B cell (primary cell): ENCODE data around the gene BBOX1. TPM values are rescaled to one million over a fixed set of nuclear protein-coding genes. Genes with fewer than 3 reads are reported as not detected.

Source experiments
- ATAC-seq: fragments of 200-7000 bp; cut with Tn5 transposase; one replicate; pipeline ENCODE4 v1.10.0; 2021; ENCODE audit warnings: low read depth, mild to moderate bottlenecking, moderate number of reproducible peaks, moderate library complexity
- CTCF ChIA-PET: fragments of 350-600 bp; sonication (Branson Sonifier 250); formaldehyde crosslinking; loops from one replicate; lab custom pipeline; 2021; ENCODE audit warnings: antibody characterized with exemption, inconsistent platforms; lab: Charles Lee
- POLR2A ChIA-PET: fragments of 350-600 bp; sonication (Branson Sonifier 250); formaldehyde crosslinking; loops from one replicate; lab custom pipeline; 2021; ENCODE audit warnings: antibody characterized with exemption; lab: Charles Lee
- DNase-seq: peaks from one replicate; pipeline ENCODE4 v3.0.0; 2013
- H2AFZ ChIP-seq: 2 replicates; pipeline ENCODE4 v1.6.1; 2012; ENCODE audit warnings: mild to moderate bottlenecking, low read depth, low read length; ENCODE audit not compliant: insufficient read depth, poor library complexity, severe bottlenecking
- H3K27ac ChIP-seq, 2 donors: 1 replicate in 1 of 2; 2 replicates in 1 of 2; pipeline ENCODE4 v1.5.1; 2012 to 2013; ENCODE audit warnings: low read length in 2 of 2, mild to moderate bottlenecking in 2 of 2, moderate library complexity in 1 of 2
- H3K27me3 ChIP-seq, 4 experiments: fragments of 200-600 bp in 1 of 4; sonication (generic) in 1 of 4; replicated peaks in 1 of 4; 1 replicate in 2 of 4; 2 replicates in 2 of 4; pipeline versions ENCODE4 v1.6.1 to v1.7.0; 2013 to 2016; ENCODE audit warnings: low read length in 3 of 4, mild to moderate bottlenecking in 2 of 4, mixed read lengths in 1 of 4, moderate library complexity in 1 of 4; ENCODE audit not compliant: insufficient read depth in 4 of 4, control insufficient read depth in 3 of 4; ENCODE audit errors: control extremely low read depth in 1 of 4
- H3K36me3 ChIP-seq, 2 experiments: replicated peaks in 1 of 2; 1 replicate in 1 of 2; 2 replicates in 1 of 2; pipeline versions ENCODE4 v1.6.1 to v1.7.1; 2013; ENCODE audit warnings: low read length in 1 of 2; ENCODE audit not compliant: insufficient read depth in 2 of 2, control insufficient read depth in 1 of 2; ENCODE audit errors: control extremely low read depth in 1 of 2, extremely low read depth in 1 of 2
- H3K4me1 ChIP-seq, 2 donors: fragments of 200-600 bp in 1 of 2; sonication (generic) in 1 of 2; 1 replicate in 1 of 2; 2 replicates in 1 of 2; pipeline versions ENCODE4 v1.5.1 to v1.6.1; 2013 to 2017; ENCODE audit warnings: low read length in 2 of 2; ENCODE audit not compliant: control insufficient read depth in 2 of 2, insufficient read depth in 2 of 2
- H3K4me2 ChIP-seq: replicated peaks from 2 replicates; pipeline ENCODE3; 2012; ENCODE audit warnings: mild to moderate bottlenecking, low read depth, low read length; ENCODE audit not compliant: poor library complexity, severe bottlenecking
- H3K4me3 ChIP-seq, 5 experiments: fragments of 200-600 bp in 1 of 5; sonication (generic) in 1 of 5; 1 replicate in 3 of 5; 2 replicates in 2 of 5; pipeline versions ENCODE4 v1.5.1 to v1.7.0; 2011 to 2016; ENCODE audit warnings: low read length in 4 of 5, mild to moderate bottlenecking in 4 of 5, low read depth in 2 of 5, control low read depth in 1 of 5, moderate library complexity in 1 of 5; ENCODE audit not compliant: insufficient read depth in 1 of 5; ENCODE audit errors: control extremely low read depth in 1 of 5, extremely low read depth in 1 of 5
- H3K79me2 ChIP-seq: fragments of 200-600 bp; sonication (generic); one replicate; pipeline ENCODE4 v1.6.0; 2016; ENCODE audit warnings: low read length; ENCODE audit not compliant: control insufficient read depth, insufficient read depth
- H3K9ac ChIP-seq: fragments of 200-600 bp; sonication (generic); 2 replicates; pipeline ENCODE4 v1.6.1; 2017; ENCODE audit warnings: mild to moderate bottlenecking, low read length, moderate library complexity
- H3K9me3 ChIP-seq, 3 donors: one replicate each; pipeline versions ENCODE4 v1.6.1 to v1.7.1; 2013; ENCODE audit warnings: low read length in 2 of 3; ENCODE audit not compliant: control insufficient read depth in 2 of 3, insufficient read depth in 1 of 3; ENCODE audit errors: control extremely low read depth in 1 of 3
- H4K20me1 ChIP-seq: 2 replicates; pipeline ENCODE4 v1.6.0; 2012; ENCODE audit warnings: mild to moderate bottlenecking, low read length; ENCODE audit not compliant: insufficient read depth, control insufficient read depth, poor library complexity, severe bottlenecking
- H3K27ac Mint-ChIP-seq: one replicate; pipeline ENCODE4 v1.8.0; 2021; ENCODE audit warnings: mixed read lengths
- H3K27me3 Mint-ChIP-seq: one replicate; pipeline ENCODE4 v1.8.0; 2021; ENCODE audit warnings: mixed read lengths
- H3K4me1 Mint-ChIP-seq: one replicate; pipeline ENCODE4 v1.8.0; 2021; ENCODE audit warnings: mixed read lengths
- H3K4me3 Mint-ChIP-seq: one replicate; pipeline ENCODE4 v1.8.0; 2021; ENCODE audit warnings: mixed read lengths
- H3K9me3 Mint-ChIP-seq: one replicate; pipeline ENCODE4 v1.8.0; 2022; ENCODE audit warnings: mixed read lengths; ENCODE audit not compliant: insufficient read depth
- EZH2 ChIP-seq: IDR thresholded peaks from 2 replicates; pipeline ENCODE4 v1.6.1; 2012; ENCODE audit warnings: borderline replicate concordance, low read depth, mild to moderate bottlenecking, moderate library complexity, low read length; ENCODE audit not compliant: insufficient read depth, poor library complexity, severe bottlenecking
- WGBS: methylation state at CpG from one replicate; pipeline ENCODE4 v1.1.5; 2013; ENCODE audit warnings: missing lambda C conversion rate; ENCODE audit not compliant: insufficient coverage; 5-methylcytosine and 5-hydroxymethylcytosine counted together
- intact Hi-C: fragments of 100-400 bp; cut with micrococcal nuclease; formaldehyde crosslinking; loops from one replicate; pipeline ENCODE4 v1.10.0; 2022
- polyA plus RNA-seq: library from polyadenylated mRNA; depleted of rRNA; stranded (reverse); fragments of >200 nt; gene quantifications from 2 replicates; pipeline ENCODE4 v1.2.3, GENCODE V29; 2012
- total RNA-seq, 2 donors: library from RNA; stranded (reverse); fragments of 120-200 nt in 1 of 2; gene quantifications; 1 replicate in 1 of 2; 2 replicates in 1 of 2; pipeline versions ENCODE4 v1.2.3 to v1.2.4, GENCODE V29; 2013 to 2022
- TF ChIP-seq, protein P1 (sequence below): fragments of 200-600 bp; IDR thresholded peaks from one replicate; pipeline ENCODE4 v1.8.0; 2022; ENCODE audit warnings: antibody characterized with exemption, mild to moderate bottlenecking

Gene BBOX1
- total and polyA plus RNA-seq, 2 donors (not counting 1 experiment from before 2014, with no cell fraction given), result not detected

GRCh38 chr11:27058456-27058855 lies 17.8 kb downstream of the BBOX1 start:
- intact Hi-C loops, result no loop called here
- no peaks in the 10 kb centered on the region for H3K79me2 ChIP-seq
- peaks cover 0 to 8% (median 0%) of the 10 kb centered on the region in 3 donors for H3K9me3 ChIP-seq
- H3K4me1 Mint-ChIP-seq, result no peaks in the 10 kb centered on the region
- no peak overlapping the region for H2AFZ ChIP-seq
- H4K20me1 ChIP-seq, result no peaks in the 10 kb centered on the region
- H3K27me3 ChIP-seq, result no peaks in the 10 kb centered on the region
- no peak overlapping the region for H3K27ac ChIP-seq
- H3K9ac ChIP-seq, result no peak overlapping the region
- H3K4me3 ChIP-seq, result no peak overlapping the region
- no peaks in the 10 kb centered on the region for H3K36me3 ChIP-seq
- H3K4me1 ChIP-seq, result no peaks in the 10 kb centered on the region
- H3K4me2 ChIP-seq, result no peak overlapping the region
- no peak overlapping the region for H3K4me3 Mint-ChIP-seq
- CTCF ChIA-PET, result no interaction called here
- no peaks in the 10 kb centered on the region for H3K9me3 Mint-ChIP-seq
- no peaks in the 10 kb centered on the region for H3K27me3 Mint-ChIP-seq
- ATAC-seq, result no peak
- no peak overlapping the region for H3K27ac Mint-ChIP-seq
- no peak for DNase-seq
- TF ChIP-seq, protein P1, sequence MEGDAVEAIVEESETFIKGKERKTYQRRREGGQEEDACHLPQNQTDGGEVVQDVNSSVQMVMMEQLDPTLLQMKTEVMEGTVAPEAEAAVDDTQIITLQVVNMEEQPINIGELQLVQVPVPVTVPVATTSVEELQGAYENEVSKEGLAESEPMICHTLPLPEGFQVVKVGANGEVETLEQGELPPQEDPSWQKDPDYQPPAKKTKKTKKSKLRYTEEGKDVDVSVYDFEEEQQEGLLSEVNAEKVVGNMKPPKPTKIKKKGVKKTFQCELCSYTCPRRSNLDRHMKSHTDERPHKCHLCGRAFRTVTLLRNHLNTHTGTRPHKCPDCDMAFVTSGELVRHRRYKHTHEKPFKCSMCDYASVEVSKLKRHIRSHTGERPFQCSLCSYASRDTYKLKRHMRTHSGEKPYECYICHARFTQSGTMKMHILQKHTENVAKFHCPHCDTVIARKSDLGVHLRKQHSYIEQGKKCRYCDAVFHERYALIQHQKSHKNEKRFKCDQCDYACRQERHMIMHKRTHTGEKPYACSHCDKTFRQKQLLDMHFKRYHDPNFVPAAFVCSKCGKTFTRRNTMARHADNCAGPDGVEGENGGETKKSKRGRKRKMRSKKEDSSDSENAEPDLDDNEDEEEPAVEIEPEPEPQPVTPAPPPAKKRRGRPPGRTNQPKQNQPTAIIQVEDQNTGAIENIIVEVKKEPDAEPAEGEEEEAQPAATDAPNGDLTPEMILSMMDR, result no peak
- TF ChIP-seq EZH2, result no peak
- POLR2A ChIA-PET, result no interaction called here
- no CpG with 5 or more reads among the region's 1 CpG for WGBS

DNA sequence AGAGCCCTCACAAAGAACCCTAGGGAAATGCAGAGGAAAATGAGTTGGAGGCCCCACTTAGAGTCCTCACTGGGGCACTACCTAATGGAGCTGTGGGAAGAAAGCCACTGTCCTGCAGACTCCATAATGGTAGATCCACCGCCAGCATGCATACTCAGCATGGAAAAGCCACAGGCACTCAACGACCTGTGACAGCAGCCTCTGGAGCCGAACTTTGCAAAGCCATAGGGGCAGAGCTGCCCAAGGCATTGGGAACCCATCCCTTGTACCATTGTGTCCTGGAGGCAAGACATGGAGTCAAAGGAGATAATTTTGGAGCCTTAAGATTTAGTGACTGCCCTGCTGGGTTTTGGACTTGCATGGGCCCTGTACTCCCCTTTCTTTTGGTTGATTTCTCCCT lies 18.8 kb downstream of the BBOX1 start:
- Histone ChIP-seq H3K4me1 (no peaks in the 10 kb centered on the region), H3K27me3 (no peaks in the 10 kb centered on the region), H3K79me2 (no peaks in the 10 kb centered on the region), H3K4me3 (no peak overlapping the region), H3K4me2 (no peak overlapping the region), H4K20me1 (no peaks in the 10 kb centered on the region), H3K9me3 (peaks cover 0 to 8% (median 0%) of the 10 kb centered on the region in 3 donors), H3K9ac (no peak overlapping the region), H2AFZ (no peak overlapping the region), H3K27ac (no peak overlapping the region), H3K36me3 (no peaks in the 10 kb centered on the region)
- TF ChIP-seq, protein P1, result no peak
- TF ChIP-seq EZH2, result no peak
- Mint-ChIP-seq H3K4me3 (no peak overlapping the region), H3K4me1 (no peaks in the 10 kb centered on the region), H3K27ac (no peak overlapping the region), H3K27me3 (no peaks in the 10 kb centered on the region), H3K9me3 (no peaks in the 10 kb centered on the region)
- intact Hi-C loops, result no loop called here
- POLR2A ChIA-PET, result no interaction called here
- ATAC-seq, result no peak
- WGBS, result 69% methylated on average over 3 of the region's 3 CpGs
- no peak for DNase-seq
- CTCF ChIA-PET, result no interaction called here
